Esophagus muscularis mucosa (tissue), 3 donors: ENCODE data around the gene PDXDC1.
"Not testable (repeated sequence)": the region's sequence is repeated elsewhere in the genome, so short reads cannot be mapped to it uniquely, and the experiment has no call there.

Experiments
- POLR2A ChIP-seq: fragments of 450-650 bp; IDR thresholded peaks from one replicate; pipeline ENCODE4 v1.6.1; 2017; ENCODE audit warnings: antibody characterized with exemption, moderate library complexity, mild to moderate bottlenecking, low read depth
- TF ChIP-seq, protein P1 (sequence below), 3 experiments: fragments of 200-600 bp in 2 of 3; fragments of 450-650 bp in 1 of 3; sonication (generic) in 2 of 3; IDR thresholded peaks; one replicate each; pipeline ENCODE4 v1.5.1; 2017 to 2019; ENCODE audit warnings: antibody characterized with exemption in 3 of 3, mild to moderate bottlenecking in 2 of 3, moderate library complexity in 1 of 3

DNA sequence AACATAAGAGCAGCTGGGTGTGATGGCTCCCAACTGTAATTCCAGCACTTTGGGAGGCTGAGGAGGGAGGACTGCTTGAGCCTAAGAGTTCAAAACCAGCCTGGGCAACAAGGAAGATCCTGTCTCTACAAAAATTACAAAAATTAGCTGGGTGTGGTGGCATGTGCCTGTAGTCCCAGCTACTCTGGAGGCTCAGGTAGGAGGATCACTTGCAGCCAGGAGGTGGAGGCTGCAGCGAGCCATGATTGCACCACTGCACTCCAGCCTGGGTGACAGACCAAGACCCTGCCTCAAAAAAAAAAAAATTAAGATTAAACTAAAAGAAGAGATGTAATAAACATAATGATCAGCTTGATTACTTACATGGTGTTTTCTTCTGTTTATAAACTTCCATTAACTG is 75.6 kb downstream of the PDXDC1 start:
- not testable (repeated sequence) for TF ChIP-seq POLR2A
- TF ChIP-seq, protein P1, sequence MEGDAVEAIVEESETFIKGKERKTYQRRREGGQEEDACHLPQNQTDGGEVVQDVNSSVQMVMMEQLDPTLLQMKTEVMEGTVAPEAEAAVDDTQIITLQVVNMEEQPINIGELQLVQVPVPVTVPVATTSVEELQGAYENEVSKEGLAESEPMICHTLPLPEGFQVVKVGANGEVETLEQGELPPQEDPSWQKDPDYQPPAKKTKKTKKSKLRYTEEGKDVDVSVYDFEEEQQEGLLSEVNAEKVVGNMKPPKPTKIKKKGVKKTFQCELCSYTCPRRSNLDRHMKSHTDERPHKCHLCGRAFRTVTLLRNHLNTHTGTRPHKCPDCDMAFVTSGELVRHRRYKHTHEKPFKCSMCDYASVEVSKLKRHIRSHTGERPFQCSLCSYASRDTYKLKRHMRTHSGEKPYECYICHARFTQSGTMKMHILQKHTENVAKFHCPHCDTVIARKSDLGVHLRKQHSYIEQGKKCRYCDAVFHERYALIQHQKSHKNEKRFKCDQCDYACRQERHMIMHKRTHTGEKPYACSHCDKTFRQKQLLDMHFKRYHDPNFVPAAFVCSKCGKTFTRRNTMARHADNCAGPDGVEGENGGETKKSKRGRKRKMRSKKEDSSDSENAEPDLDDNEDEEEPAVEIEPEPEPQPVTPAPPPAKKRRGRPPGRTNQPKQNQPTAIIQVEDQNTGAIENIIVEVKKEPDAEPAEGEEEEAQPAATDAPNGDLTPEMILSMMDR (IDR thresholded peaks at IDR 0.05), result not testable (repeated sequence)
